ENCODE measurements around the gene KDM2B.

- TF ChIP-seq HDAC2 (IDR thresholded peaks at IDR 0.05), result no peak
- no peak for TF ChIP-seq CHD2 (IDR thresholded peaks at IDR 0.05; ENCODE audit: borderline replicate concordance, low read depth, low read length)
Observed at GRCh38 chr12:121519227-121519626, 61.6 kb downstream of the KDM2B start.

Measured in GM12878 (cell line).